HUDEP-2 (cell line): Measurements from ENCODE around the gene NBL1.
A peak's percentile ranks its signal among the peaks of the same experiment; 100 is the strongest.

Source experiments
- DNase-seq, 76 experiments: peaks; one replicate each; lab custom pipeline; 2025; ENCODE audit not compliant: unreplicated experiment in 76 of 76; lab: John Stamatoyannopoulos, UW

The NBL1 gene, protein sequence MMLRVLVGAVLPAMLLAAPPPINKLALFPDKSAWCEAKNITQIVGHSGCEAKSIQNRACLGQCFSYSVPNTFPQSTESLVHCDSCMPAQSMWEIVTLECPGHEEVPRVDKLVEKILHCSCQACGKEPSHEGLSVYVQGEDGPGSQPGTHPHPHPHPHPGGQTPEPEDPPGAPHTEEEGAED

DNA sequence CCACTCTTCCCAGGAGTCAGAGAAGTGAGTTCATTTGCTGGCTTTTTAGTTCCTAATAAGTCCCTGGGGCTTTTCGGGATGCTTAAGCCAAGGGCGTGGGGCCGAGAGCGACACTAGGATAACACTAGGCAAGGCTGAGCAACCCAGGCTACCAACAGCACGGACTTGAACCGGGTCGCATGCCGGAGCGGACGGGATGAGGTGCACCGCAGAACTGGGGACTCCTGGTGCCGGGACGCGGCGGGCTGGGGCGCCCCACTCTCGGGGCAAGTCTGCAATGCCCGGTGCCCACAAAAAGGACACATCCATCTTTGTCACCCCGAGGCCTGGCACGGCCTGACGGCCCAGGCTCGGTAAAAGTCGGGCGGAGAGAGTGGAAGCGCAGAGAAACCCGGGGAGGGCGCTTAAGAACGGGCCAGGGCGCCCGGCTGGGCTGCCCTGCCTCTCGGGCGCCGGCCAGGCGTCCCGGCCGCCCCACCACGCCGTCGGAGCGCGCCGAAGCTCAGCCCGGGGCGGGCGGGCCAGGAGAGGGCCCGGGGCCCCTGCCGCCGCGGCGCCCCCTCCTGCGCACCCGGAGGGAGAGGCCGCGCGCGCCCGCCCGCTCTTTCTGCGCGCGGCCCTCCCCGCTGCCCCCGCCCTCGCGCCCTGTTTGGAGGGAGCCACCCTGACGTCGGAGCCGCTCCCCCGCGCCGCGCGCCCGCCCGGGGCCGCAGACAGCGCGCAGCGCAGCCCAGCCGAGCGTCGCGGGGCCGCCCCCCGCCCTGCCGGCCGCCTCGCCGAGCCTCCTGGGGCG lies at the start of gene NBL1:
TSS of gene NBL1 (plus strand) at position 710 of the 793 bp plus-strand sequence. CDS start 10,720 bp downstream, outside the sequence.
- peak in 49 of 76 experiments; percentile 6 to 76 (median 52) for DNase-seq

DNA sequence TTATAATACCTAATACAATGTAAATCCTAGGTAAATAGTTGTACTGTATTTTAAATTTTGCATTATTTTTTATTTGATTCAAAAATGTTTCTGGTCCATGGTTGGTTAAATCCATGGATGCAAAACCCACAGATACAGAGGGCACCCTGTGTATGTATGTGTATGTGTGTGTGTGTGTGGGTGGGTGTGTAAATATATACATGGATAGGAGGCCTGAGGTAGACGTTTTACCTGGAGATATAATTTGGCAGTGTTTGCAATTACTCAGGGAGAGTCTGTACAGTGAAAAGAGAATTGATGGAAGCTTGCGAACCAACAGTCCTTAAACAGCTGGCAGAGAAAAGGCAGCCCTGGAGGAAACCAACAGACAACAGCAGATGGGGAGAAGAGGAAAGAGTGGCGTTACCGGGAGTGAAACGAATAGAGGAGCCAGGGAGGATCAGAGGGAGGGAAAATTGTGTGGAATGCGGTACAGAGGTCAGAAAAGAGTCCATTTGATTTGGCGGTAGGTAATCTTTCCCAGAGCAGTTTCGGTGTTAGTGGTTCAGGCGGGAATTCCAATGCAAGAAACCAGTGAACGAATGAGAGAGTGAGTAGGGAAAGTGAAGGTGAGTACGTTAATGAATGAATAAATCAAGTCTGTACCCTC lies 47.9 kb upstream of the NBL1 start:
- DNase-seq = peak in 1 of 76 experiments; percentile 63

DNA sequence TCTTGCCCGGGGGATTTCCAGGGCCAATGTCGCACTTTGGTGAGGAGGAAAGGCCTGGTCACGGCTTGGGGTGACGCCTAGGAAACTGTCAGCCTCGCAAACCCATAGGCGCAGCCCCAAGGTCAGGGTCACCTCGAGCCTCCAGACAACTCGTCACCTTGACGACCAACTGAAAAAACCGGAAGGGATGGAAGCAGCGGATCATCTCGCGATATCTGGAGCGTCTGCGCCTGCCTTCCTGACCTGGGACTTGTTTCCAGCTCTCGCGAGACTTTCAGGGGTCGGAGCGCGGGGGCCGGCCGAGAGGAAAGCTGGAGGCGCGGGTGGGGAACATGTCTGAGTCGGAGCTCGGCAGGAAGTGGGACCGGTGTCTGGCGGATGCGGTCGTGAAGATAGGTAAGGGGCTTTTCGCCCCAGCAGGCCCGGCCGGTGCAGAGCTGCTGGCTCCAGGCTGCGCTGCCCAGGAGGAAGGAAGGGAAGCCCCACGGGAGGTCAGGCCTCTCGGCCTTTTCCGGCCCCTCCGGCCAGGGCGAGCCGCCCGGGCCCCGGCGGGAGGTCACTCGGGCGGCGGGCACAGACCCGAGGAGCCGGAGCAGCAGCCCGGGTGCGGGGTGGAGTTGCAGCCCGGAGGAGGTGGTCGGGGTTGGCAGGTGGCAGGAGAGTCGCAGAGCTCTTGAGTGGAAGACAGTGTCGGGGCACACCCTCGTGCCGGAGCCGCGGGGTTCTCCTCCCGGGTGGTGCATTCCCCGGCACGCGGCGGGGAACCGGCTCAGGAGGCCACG lies 47.2 kb upstream of the NBL1 start:
- DNase-seq = peak in 75 of 76 experiments; percentile 31 to 99 (median 95)

DNA sequence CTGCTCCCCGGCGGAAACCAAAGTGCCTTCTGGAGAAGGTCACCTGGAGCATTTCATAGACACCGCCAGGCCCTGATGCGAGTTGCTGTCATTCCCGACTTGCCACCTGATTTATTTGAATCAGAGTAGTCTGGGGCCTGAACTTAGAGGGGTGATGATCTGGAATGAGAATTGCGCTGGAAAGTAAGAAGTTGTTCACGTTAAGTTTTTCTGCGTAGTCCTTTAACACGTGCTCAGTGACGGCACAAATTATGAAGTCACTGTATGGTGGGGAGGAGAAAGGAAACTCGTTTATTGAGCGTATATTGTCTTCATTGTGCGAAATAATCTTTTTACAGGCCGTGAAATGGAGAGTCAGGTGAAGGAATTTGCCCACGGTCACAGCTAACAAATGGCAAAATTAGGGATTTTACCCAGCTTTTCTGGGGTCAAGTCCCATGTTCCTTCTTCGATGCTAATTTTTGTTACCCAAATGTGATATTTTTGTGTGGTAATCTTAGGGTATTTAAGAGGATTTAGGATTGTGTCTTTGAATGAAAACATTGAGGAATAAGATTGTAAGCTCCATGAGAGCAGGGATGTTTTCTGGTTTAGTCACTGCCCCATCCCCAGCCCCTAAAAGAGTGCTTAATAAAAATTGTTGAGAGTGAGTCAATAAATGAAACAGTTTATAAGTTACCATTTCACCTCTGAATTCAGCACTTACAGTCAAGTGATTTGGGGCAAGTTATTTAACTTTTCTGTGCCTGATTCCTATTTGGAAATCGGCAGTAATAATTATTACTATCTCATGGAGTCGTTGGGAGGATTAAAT lies 46.4 kb upstream of the NBL1 start:
- peak in 17 of 76 experiments; percentile 8 to 50 (median 30) for DNase-seq

DNA sequence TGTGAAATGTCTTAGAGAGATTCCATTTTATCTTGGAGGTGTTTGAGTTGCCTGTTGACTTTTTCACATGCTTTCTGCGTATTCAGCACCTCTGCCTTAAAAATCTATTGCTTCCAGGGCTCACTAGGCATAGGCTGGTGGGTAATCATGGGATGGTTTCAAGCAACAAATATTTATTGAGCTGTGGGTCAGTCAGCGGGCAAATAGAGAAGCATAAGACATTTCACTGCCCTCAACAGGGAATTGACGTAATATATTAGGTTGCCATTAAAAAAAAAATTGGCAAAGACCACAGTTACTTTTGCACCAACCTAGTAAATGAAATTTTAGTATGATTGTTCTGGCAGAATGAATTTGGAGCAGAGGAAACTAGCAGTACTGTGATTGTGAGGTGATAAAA lies 44.3 kb upstream of the NBL1 start:
- DNase-seq = no peak

DNA sequence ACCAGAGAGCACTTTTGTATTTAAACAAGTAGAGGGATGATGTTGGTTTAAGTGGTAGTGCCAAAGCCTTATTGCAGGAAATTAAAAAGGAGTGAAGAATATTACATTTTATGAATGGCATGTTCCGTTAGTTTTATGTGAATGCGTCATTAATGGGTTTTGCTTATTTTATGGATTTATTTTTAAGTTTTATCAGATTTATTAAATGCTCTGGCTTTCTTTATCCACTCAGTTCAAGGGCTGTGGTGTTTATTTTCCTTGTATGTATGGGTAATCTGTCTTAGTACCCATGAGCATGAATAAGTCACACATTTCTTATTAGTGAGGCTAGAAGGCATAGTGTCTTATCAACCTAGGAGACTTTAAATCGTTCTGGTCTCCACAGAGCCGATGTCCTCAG lies 41.6 kb upstream of the NBL1 start:
- DNase-seq = no peak

DNA sequence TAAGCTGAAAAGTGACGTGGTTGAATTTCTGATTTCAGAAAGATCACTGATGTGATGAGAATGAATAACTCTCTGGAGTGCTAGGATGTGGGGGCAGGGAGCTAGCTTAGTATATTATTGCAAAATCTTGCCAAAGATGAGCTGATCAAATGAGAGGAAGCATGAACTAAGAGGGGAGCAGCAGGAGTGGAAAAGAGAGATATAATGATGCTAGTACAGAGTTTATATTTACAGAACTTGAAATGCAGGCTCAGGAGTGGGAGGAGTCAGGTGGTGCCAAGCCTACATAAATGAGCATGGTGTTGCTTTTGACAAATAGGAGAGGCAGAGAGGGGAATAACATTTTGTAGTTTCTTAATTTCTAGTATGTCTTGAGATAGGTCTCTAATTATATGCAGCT lies 38.1 kb upstream of the NBL1 start:
- peak in 6 of 76 experiments; percentile 6 to 34 (median 22) for DNase-seq

DNA sequence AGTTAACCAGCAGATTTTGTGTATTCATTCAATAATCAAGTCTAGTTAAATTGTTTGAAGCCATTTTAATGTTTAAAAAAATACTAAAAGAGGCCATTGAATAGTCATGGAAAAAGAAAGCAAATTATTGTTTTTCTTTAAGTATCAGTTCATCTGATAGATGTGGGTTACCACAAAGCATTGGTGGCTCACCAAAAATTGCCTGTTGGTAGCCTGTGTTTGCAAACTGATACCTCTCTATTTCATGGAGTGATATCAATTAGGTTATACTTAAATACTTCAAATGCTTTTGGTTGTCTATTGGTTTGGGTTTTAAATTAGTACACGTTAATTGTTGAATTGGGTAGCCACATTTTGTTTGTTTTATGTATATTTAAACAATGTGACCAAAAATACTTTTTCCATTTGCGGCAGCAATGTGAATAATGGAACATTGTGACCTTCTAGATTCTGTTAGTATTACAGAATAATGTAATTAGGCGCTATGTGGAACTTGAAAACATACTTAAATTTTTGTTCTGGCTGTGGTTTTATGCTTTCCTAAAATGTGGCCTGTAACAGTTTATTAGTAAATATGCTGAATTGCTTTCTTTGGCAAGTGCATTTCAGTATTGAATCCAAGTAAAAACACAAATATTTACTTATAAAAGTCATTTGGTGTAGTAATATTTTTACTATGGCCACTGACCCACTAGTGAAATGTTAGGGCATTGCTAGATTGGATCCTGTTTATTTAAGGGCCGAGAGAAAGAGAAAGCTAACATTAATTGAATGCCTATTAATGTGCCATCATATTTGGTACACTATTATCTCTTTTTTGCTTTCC lies 37.1 kb upstream of the NBL1 start:
- peak in 3 of 76 experiments; percentile 2 to 17 (median 7) for DNase-seq

DNA sequence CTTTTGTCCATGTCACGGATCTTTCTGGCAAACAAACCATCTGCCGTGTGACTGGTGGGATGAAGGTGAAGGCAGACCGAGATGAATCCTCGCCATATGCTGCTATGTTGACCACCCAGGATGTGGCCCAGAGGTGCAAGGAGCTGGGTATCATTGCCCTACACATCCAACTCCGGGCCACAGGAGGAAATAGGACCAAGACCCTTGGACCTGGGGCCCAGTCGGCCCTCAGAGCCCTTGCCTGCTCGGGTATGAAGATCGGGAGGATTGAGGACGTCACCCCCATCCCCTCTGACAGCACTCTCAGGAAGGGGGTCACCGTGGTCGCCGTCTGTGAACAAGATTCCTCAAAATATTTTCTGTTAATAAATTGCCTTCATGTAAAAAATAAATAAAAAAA lies 35.9 kb upstream of the NBL1 start:
- no peak for DNase-seq

DNA sequence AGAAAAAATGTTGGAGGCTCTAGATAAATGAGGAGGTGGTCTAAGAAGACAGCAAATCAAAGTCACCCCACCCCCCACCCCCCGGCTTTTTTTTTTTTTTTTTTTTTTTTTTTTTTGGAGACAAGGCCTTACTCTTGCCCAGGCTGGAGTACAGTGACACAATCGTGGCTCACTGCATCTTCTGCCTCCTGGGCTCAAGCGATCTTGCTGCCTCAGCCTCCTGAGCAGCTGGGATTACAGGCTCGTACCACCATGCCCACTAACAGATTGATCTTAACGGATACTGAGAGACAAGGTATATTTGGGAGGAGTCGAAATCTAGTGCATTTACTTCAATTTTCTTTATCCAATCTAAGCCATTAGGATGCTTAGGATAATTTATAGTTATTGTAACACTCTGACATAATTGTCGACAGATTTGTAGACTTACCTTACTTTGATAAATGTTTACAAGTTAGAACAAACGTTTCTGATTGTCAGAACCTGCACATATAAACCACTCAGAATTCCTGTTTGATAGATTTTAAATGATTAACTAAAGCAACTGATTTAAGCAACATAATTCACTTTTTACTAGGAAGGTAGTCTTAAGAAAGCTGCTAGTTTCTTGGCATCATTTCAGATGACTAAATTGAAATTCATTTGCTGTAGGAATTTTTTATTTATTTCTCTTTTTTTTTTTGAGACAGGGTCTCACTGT lies 33.7 kb upstream of the NBL1 start:
- no peak for DNase-seq

DNA sequence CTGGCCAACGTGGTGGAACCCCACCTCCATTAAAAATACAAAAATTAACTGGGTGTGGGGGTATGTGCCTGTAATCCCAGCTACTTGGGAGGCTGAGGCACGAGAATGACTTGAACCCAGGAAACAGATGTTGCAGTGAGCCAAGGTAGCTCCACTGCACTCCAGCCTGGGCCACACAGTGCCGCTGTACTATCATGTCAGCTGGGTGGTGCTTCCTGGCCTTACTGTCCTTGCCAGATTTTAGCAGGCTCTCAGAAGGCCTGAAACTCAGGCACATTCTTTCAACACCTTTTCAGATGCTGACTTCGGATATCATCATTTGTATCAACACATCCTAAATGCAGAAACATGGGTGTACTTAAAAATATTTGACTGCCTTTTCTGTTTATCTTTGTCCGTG lies 31.6 kb upstream of the NBL1 start:
- peak in 42 of 76 experiments; percentile 6 to 59 (median 28) for DNase-seq

DNA sequence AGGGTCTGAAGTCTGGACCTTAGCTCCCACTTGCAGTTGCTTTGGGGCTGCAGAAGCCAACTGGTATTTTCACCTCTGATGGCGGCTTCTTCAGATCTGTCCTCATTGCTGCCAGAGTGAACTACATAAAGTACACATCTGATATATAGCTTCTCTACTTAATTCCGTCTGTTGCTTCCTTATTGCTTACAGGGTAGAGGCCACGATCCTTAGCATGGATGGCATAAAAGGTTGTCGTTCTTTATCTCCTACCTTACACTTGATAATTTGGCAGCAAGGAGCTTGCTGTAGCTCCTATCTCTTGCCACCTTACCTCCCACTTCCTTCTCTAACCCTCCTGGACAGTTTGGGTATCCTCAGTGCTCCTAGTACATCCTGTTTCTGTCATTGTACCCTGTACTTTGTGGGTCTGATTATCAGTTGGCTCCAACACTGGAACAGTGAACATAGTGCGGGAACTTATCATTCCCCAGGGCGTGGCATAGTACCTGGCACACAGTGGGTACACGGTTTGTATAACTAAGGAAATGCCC lies 30.9 kb upstream of the NBL1 start:
- DNase-seq = peak in 60 of 76 experiments; percentile 11 to 88 (median 51)

DNA sequence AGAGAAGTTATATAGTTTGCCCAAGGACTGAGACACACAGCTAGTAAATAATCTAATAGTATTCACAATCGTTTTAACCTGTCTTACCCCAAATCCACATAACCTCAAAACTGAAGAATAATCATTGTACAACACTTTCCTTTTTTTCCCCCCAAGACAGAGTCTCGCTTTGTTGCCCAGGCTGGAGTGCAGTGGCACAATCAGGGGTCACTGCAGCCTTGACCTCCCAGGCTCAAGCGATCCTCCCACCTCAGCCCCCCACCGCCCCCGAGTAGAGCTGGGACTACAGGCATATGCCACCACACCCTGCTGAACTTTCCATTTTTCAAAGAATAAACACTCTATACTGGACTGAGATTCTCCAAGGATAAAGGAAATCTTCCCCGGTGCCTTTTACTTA lies 28.7 kb upstream of the NBL1 start:
- no peak for DNase-seq

DNA sequence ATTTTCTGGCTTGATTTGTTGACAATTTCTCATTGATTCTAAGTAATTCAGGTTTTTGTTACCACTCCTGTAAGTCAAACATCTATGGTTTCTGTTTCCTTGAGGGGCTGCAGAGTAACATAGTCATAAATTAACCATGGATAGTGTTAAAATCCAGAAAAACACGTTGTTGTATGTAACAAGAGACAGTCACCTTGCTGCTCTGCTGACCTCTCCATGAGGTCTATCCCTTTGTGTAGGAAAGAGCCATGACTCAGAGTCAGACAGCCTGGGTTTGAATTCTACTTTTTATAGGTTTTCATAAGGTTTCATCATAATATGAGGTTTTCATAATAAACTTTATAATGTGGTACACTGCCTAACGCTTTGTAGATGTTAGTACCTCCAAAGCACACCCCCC lies 27.6 kb upstream of the NBL1 start:
- no peak for DNase-seq

DNA sequence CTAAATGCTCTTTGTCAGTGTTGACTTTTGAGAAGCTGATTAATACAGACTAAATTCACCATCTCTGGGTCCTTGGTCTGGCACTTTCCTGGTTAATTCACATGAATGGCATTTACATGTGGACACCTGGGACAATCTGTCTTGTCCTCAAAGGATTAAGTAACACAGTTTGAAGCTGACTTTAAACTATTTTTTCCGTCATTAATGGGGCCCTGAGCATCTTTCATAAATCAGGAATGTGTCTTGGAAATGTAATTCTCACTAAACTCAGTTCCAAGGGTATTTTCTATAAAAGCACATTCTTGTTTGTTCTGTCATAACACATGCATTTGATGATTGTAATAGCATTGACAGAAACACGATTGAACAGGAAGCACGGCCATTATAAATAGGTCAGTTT lies 26.7 kb upstream of the NBL1 start:
- DNase-seq = no peak

DNA sequence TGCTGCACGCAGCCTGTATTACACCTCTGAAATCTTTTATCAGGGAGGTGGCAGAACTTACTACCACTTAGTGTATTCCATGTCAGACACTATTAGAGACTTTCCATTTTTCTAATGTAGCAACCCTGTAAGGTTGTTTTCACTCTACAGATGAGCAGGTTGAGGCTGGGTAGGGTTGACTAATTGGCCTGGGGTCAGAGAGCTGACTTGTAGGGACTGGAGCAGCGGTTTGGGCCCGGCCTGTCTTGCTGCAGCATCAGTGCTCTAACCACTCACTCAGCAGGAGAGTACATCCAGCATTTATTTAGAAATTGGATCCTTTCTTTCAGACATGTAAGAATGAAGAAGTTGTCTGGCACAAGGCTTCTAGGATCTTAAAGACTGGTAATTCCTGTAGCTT lies 25.7 kb upstream of the NBL1 start:
- no peak for DNase-seq

DNA sequence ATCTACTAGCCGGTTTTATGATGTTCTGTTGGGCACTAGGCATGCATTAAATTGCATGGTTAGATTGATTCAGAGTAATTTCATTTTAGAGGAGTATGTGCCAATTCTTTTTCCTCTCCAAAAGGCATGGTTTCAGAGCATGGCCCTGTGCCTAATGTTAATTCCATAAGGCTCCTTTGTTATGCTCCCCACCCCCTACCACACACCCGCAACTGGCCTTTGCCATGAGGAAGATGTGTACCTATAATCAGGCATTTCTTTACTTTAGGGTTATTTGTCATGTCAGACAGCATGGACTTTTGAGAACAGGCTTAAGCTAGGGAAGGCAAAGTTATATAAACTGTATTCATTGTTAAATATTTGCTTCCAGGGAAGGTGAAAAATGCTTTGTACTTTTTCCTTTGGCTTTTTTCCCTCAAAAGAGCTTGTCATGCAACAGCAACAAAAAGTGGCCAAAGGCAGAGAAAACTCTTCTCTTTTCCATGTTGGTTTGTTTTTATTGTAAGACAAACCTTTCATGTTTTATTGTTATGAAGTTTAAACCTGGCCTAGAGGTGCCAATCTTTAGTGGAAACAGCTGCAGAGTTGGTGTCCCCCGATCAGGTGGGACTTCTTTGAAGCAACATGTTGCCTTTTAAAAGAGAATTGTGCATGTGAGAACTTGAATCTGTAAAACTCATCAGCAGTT lies 24.3 kb upstream of the NBL1 start:
- no peak for DNase-seq

DNA sequence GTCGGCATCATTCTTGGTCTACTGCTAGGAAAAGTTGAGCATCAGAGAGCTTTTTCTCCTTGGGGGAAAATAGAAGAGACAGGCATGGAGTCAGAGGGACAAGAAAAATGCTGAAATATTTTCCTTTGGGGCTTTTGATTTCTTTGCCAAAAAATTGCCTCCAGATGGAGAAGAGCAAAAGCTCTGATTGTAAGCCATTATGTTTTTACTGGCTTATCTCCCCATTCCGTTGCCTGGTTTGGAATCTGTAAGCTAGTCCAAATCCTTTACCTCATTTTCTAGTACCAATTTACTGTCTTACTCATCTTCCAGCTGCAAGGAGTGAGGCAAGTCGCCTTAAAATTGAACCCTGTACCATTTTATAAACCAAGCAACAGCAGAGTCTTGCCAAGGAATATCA lies 23.3 kb upstream of the NBL1 start:
- no peak for DNase-seq
